Type B pancreatic cell (in vitro differentiated cells): ENCODE measurements around the gene RBM15B. TPM values are rescaled to one million over a fixed set of nuclear protein-coding genes. Genes with fewer than 3 reads are reported as not detected.

ENCODE experiments used
- DNase-seq: peaks from one replicate; pipeline ENCODE4 v3.0.0; 2021; ENCODE audit warnings: mixed read lengths; ENCODE audit not compliant: unreplicated experiment; ENCODE audit errors: extremely low spot score
- H3K27ac Mint-ChIP-seq: 2 replicates; pipeline ENCODE4 v1.8.0; 2021; ENCODE audit warnings: mild to moderate bottlenecking, mixed read lengths
- H3K27me3 Mint-ChIP-seq: 2 replicates; pipeline ENCODE4 v1.8.0; 2021; ENCODE audit warnings: mixed read lengths
- H3K36me3 Mint-ChIP-seq: 2 replicates; pipeline ENCODE4 v1.8.0; 2021; ENCODE audit warnings: mixed read lengths
- H3K4me1 Mint-ChIP-seq: one replicate; pipeline ENCODE4 v1.8.0; 2021; ENCODE audit warnings: mixed read lengths; ENCODE audit not compliant: unreplicated experiment
- H3K4me3 Mint-ChIP-seq: 2 replicates; pipeline ENCODE4 v1.8.0; 2021; ENCODE audit warnings: mild to moderate bottlenecking, mixed read lengths
- H3K9me3 Mint-ChIP-seq: 2 replicates; pipeline ENCODE4 v1.8.0; 2021; ENCODE audit warnings: mixed read lengths
- total RNA-seq: library from RNA; stranded (reverse); gene quantifications from 2 replicates; pipeline ENCODE4 v1.2.1, GENCODE V29; 2021; ENCODE audit warnings: low replicate concordance
- TF ChIP-seq, protein P1 (sequence below): fragments of 200-600 bp; sonication (generic); conservative IDR thresholded peaks from 2 replicates; pipeline ENCODE4 v1.5.0; 2021; ENCODE audit warnings: antibody characterized with exemption, mild to moderate bottlenecking

RBM15B gene
- total RNA-seq, 1 donor from 2014 or later, result 66.4 TPM

DNA sequence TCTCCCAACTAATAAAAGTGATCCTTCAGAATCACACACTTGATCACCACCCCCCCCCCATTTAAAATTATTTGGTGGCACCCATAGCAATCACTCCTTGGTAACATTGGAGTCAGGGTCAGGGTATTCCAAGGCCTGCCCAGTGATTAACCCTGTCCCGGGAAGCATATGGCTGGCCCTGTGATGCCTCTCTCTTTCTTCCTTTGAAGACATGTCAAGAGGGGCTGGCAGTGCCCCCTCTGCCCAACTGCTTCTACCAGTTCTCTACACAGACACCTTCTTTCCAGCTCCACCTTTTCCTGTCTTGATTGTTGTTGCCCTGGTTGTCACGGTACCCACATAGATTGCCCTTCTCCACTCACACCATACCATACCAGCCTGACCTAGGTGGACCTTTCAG, 36.9 kb upstream of the RBM15B start:
- no peaks in the 10 kb centered on the region for H3K9me3 Mint-ChIP-seq
- H3K27me3 Mint-ChIP-seq, result no peaks in the 10 kb centered on the region
- TF ChIP-seq, protein P1, sequence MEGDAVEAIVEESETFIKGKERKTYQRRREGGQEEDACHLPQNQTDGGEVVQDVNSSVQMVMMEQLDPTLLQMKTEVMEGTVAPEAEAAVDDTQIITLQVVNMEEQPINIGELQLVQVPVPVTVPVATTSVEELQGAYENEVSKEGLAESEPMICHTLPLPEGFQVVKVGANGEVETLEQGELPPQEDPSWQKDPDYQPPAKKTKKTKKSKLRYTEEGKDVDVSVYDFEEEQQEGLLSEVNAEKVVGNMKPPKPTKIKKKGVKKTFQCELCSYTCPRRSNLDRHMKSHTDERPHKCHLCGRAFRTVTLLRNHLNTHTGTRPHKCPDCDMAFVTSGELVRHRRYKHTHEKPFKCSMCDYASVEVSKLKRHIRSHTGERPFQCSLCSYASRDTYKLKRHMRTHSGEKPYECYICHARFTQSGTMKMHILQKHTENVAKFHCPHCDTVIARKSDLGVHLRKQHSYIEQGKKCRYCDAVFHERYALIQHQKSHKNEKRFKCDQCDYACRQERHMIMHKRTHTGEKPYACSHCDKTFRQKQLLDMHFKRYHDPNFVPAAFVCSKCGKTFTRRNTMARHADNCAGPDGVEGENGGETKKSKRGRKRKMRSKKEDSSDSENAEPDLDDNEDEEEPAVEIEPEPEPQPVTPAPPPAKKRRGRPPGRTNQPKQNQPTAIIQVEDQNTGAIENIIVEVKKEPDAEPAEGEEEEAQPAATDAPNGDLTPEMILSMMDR, result no peak
- no peak overlapping the region for H3K4me3 Mint-ChIP-seq
- H3K36me3 Mint-ChIP-seq, result peaks cover 4% of the 10 kb centered on the region
- H3K4me1 Mint-ChIP-seq, result peaks cover 7% of the 10 kb centered on the region
- no peak for DNase-seq
- no peak overlapping the region for H3K27ac Mint-ChIP-seq

DNA sequence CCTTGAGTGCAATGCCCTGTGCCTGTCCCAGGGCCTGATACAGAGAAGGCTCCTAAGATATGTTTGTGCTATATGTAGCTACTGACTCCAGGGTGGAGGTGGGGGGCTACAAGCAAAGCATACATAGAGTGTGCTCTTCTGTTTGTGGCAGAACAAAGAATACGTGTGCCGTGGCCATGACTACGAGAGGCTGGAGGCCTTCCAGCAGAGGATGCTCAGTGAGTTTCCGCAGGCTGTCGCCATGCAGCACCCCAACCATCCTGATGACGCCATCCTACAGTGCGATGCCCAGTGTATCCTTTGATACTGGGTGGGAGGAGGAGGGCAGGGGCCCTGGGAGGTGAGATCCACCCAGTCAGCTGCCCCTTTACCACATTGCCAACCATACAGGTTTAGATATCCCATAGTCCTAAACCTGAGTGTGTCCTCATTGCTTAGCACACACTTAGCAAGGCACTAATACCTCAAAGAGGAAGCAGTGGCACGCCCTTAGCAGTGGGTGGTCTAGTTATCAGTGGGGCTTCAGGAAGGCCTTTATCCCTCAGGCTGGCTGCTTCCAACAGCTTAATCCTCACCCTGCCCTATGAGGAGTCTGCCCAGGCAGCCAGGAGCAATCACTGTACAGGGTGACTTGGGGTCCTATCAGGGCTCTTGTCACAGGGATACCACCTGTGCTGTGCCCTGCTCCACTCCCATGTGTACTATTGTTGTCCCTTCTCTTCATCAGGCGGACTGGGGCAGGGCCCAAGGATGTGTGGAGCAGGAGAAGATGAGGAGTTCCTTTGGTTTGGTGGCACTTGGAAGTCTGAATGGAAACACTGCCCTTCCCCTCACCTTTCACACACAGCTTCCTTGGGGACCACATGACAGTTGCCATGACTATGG, 36.1 kb upstream of the RBM15B start:
- DNase-seq, result no peak
- Mint-ChIP-seq H3K27me3 (no peaks in the 10 kb centered on the region), H3K4me1 (peaks cover 7% of the 10 kb centered on the region), H3K27ac (no peak overlapping the region), H3K36me3 (no peaks in the 10 kb centered on the region), H3K4me3 (no peak overlapping the region), H3K9me3 (no peaks in the 10 kb centered on the region)
- TF ChIP-seq, protein P1, result no peak

DNA sequence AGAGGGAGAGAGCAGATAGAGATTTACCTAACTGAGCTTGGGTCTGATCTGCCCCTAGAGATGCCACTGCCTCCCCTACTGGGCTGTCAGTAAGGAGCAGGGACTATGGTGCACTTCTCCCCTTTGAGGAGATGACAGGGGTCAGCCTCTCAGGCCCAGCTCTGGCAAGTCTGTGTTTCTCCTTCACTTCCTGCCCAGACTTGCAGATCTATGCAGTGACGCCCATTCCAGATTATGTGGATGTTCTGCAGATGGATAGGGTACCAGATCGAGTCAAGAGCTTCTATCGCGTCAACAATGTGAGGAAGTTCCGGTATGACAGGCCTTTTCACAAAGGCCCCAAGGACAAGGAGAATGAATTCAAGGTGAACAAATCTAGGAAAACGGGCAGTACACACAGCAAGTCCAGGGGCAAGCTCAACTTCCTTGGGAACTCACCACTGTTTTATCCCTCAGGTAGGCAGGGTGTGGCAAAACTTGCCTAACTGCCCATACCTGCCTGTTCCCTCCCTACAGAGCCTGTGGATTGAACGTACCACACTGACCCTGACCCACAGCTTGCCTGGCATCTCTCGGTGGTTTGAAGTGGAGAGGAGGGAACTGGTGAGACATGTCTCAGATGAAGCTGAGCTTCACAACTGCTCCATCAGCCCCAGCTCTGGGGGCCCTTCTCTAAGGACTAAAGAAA, 35.0 kb upstream of the RBM15B start:
- TF ChIP-seq, protein P1, result no peak
- Mint-ChIP-seq H3K4me1 (peaks cover 7% of the 10 kb centered on the region), H3K27ac (peak overlapping the region; percentile 83), H3K27me3 (no peaks in the 10 kb centered on the region), H3K9me3 (no peaks in the 10 kb centered on the region), H3K36me3 (no peaks in the 10 kb centered on the region), H3K4me3 (peak overlapping the region; percentile 26)
- DNase-seq, result no peak

DNA sequence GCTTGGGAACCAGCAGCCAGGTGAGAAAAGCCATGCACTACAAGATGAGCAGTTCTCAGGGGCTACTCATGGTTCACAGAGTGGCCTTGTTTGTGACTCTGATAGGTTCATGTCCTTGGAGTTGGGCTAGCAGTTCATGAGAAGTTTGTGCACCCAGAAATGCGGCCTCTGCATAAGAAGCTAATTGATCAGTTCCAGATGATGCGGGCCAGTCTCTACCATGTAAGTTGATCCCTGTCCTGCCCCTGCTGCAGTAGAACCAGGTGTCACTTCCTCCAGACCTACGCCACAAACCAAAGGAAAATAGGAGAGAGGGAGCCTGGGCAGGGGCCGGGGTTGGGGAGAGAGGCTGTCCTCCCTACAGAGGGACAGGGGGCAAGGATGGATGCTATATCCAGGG, 33.2 kb upstream of the RBM15B start:
- TF ChIP-seq, protein P1, result no peak
- Mint-ChIP-seq H3K4me3 (no peak overlapping the region), H3K27ac (no peak overlapping the region), H3K9me3 (no peaks in the 10 kb centered on the region), H3K27me3 (no peaks in the 10 kb centered on the region), H3K36me3 (peaks cover 6% of the 10 kb centered on the region), H3K4me1 (peaks cover 7% of the 10 kb centered on the region)
- DNase-seq, result no peak

DNA sequence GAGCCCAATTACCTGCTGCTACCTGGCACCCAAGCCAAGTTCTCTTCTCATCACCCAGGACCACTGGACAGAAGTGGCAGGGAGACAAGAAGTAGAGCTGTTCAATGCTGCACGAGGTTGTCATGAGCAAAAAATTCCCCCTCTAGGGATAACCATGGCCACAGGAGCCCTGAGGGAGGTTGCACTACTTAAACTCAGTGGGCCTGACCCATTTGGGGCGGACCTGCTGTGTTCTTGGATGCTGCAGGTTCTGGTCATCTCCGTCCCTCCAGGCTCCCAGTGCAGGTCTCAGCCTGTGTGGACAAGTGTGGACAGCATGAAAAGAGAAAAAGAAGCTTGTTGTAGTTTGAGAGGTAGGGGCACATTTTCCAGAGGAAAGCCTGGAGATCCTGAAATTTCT, 32.1 kb upstream of the RBM15B start:
- Mint-ChIP-seq H3K36me3 (peaks cover 10% of the 10 kb centered on the region), H3K27me3 (no peaks in the 10 kb centered on the region), H3K4me1 (peaks cover 7% of the 10 kb centered on the region), H3K4me3 (no peak overlapping the region), H3K9me3 (no peaks in the 10 kb centered on the region), H3K27ac (no peak overlapping the region)
- no peak for DNase-seq
- TF ChIP-seq, protein P1, result no peak
